ENCODE data around the gene KCTD21.

Gene KCTD21

DNA sequence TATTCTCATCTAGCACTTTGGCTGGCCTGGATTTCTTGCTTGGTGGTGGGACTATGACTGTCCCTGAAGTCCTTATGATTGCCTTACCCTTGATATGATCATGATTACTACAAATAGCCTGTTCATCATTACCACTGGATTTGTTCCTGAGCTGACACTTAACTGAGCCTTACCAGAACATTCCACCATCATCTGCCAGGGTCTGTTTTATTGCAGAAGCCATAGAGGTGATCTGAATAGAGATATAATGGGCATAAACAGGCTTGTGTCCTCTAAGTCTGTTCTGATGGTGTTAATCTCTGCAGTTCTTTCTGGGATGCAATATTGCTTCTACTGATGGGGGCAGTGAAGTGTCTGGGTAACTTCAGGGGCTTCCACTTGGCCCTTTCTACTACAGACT lies 36.6 kb downstream of the KCTD21 start:
- H3K4me3 ChIP-seq (ENCODE audit: low read depth, low read length), result no peak overlapping the region
- no peak overlapping the region for H3K9ac ChIP-seq (ENCODE audit: low read depth, low read length)

DNA sequence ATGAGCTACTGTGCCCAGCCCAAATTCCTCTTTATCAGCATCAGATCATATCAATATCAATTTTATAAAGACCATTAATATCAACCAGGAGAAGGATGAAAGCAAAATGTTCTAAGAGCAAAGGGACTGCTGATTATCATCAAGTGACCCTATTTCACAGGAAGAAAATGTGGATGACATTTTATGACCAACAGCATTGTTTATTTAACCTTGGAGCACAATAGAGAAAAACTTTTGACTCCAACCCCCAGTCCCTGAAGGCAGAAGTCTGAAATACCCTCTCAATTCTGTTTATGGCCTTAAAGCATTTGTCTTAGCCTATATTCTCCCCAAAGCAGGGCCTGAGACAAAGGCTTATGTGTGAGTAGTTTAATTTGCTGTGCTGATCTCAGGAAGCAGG lies 37.7 kb downstream of the KCTD21 start:
- Histone ChIP-seq H3K4me3 (ENCODE audit: low read depth, low read length) (no peak overlapping the region), H3K36me3 (ENCODE audit: control insufficient read depth, insufficient read depth, low read length) (no peaks in the 10 kb centered on the region), H3K4me1 (ENCODE audit: control insufficient read depth, insufficient read depth, low read length) (no peaks in the 10 kb centered on the region), H3K9ac (ENCODE audit: low read depth, low read length) (no peak overlapping the region), H3K27me3 (ENCODE audit: control insufficient read depth, insufficient read depth, low read length) (no peaks in the 10 kb centered on the region), H3K27ac (ENCODE audit: low read depth, low read length) (no peak overlapping the region), H3K9me3 (ENCODE audit: control insufficient read depth, insufficient read depth, low read length) (no peaks in the 10 kb centered on the region)

More for the DNA sequence above, 36.6 kb downstream of the KCTD21 start:
- H3K9me3 ChIP-seq (ENCODE audit: control insufficient read depth, insufficient read depth, low read length), result no peaks in the 10 kb centered on the region
- H3K27ac ChIP-seq (ENCODE audit: low read depth, low read length), result no peak overlapping the region
- no peaks in the 10 kb centered on the region for H3K4me1 ChIP-seq (ENCODE audit: control insufficient read depth, insufficient read depth, low read length)
- H3K27me3 ChIP-seq (ENCODE audit: control insufficient read depth, insufficient read depth, low read length), result no peaks in the 10 kb centered on the region
- no peaks in the 10 kb centered on the region for H3K36me3 ChIP-seq (ENCODE audit: control insufficient read depth, insufficient read depth, low read length)

DNA sequence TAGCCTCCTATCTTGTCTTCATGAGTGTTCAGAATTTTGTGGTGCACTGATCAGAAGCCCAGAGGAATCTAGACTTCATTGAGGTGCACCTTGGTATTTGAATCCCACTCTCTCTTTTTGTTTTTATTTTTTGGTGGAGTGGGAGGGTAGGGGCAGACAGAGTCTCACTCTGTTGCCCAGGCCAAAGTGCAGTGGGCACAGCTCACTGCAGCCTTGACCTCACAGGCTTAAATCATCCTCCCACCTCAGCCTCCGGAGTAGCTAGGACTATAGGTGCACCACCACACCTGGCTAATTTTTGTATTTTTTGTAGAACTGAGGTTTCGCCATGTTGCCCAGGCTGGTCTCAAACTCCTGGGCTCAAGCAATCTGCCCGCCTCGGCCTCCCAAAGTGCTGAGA lies 38.1 kb downstream of the KCTD21 start:
- Histone ChIP-seq H3K27me3 (ENCODE audit: control insufficient read depth, insufficient read depth, low read length) (no peaks in the 10 kb centered on the region), H3K9ac (ENCODE audit: low read depth, low read length) (no peak overlapping the region), H3K4me1 (ENCODE audit: control insufficient read depth, insufficient read depth, low read length) (no peaks in the 10 kb centered on the region), H3K4me3 (ENCODE audit: low read depth, low read length) (no peak overlapping the region), H3K36me3 (ENCODE audit: control insufficient read depth, insufficient read depth, low read length) (no peaks in the 10 kb centered on the region), H3K27ac (ENCODE audit: low read depth, low read length) (no peak overlapping the region), H3K9me3 (ENCODE audit: control insufficient read depth, insufficient read depth, low read length) (no peaks in the 10 kb centered on the region)

DNA sequence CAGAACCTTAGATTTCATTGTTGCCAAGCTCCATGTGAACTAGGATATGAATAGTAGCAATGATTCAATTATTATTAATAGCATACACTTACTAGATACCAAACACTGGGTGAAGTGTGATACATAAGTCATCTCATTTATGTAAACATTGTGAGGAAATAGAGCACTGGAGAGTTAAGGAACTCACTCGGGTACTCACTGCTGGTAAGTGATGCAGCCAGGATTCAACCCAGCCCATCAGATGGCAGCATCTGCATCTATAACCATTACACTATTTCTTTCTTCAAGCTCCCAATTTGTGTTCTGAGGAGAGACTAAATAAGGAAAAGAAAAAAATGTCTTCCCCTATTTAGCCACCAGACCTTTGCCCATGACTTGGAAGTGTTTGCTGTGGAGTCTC lies 38.8 kb downstream of the KCTD21 start:
- H3K4me3 ChIP-seq (ENCODE audit: low read depth, low read length), result no peak overlapping the region
- H3K4me1 ChIP-seq (ENCODE audit: control insufficient read depth, insufficient read depth, low read length), result no peaks in the 10 kb centered on the region
- no peak overlapping the region for H3K9ac ChIP-seq (ENCODE audit: low read depth, low read length)
- H3K36me3 ChIP-seq (ENCODE audit: control insufficient read depth, insufficient read depth, low read length), result no peaks in the 10 kb centered on the region
- H3K27ac ChIP-seq (ENCODE audit: low read depth, low read length), result no peak overlapping the region
- no peaks in the 10 kb centered on the region for H3K27me3 ChIP-seq (ENCODE audit: control insufficient read depth, insufficient read depth, low read length)
- H3K9me3 ChIP-seq (ENCODE audit: control insufficient read depth, insufficient read depth, low read length), result no peaks in the 10 kb centered on the region

DNA sequence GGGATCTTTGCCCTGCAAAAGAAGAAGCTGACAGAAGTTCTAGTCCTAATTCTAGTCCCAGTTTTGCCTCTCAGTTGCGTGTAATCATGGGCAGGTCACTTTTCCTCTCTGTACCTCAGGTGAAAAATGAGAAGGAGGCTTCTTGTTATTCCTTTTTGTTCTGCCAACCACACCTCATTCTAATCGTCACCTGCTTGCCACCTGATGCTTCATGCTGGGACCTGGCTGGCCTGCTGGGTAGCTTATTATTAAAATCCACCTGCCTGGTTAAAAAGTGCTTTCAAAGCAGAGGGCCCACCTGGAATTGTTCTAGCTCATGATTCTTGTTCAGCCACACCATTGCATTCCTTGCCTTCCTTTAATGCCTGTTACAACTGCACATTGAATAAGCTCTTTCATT lies 40.6 kb downstream of the KCTD21 start:
- H3K4me3 ChIP-seq (ENCODE audit: low read depth, low read length), result no peak overlapping the region
- H3K27me3 ChIP-seq (ENCODE audit: control insufficient read depth, insufficient read depth, low read length), result no peaks in the 10 kb centered on the region
- no peak overlapping the region for H3K27ac ChIP-seq (ENCODE audit: low read depth, low read length)
- H3K4me1 ChIP-seq (ENCODE audit: control insufficient read depth, insufficient read depth, low read length), result no peaks in the 10 kb centered on the region
- H3K36me3 ChIP-seq (ENCODE audit: control insufficient read depth, insufficient read depth, low read length), result no peaks in the 10 kb centered on the region
- no peak overlapping the region for H3K9ac ChIP-seq (ENCODE audit: low read depth, low read length)
- H3K9me3 ChIP-seq (ENCODE audit: control insufficient read depth, insufficient read depth, low read length), result no peaks in the 10 kb centered on the region

DNA sequence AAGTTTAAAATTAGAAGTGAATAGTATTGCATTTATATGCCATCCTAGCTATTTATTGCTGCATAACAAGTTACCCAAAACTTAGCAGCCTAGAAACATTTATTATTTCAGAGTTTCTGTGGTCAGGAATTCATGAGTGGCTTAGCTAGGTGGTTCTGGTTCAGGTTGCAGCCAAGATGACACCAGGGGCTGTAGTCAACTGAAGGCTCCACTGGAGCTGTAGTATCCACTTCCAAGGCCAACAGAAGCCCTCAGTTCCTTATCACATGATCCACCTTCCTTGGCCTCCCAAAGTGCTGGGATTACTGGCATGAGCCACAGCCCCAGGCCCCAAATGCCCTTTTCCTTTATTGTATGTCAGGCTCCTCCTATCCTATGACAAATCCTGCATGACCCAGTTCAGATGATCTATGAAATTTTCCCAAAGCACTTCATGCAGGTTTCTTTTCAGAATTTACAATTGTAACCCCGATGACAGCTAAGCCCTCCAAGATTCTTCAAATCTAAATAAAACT lies 42.9 kb downstream of the KCTD21 start:
- Histone ChIP-seq H3K27me3 (ENCODE audit: control insufficient read depth, insufficient read depth, low read length) (no peaks in the 10 kb centered on the region), H3K36me3 (ENCODE audit: control insufficient read depth, insufficient read depth, low read length) (peaks cover 8% of the 10 kb centered on the region), H3K4me1 (ENCODE audit: control insufficient read depth, insufficient read depth, low read length) (no peaks in the 10 kb centered on the region), H3K4me3 (ENCODE audit: low read depth, low read length) (no peak overlapping the region), H3K27ac (ENCODE audit: low read depth, low read length) (no peak overlapping the region), H3K9ac (ENCODE audit: low read depth, low read length) (no peak overlapping the region), H3K9me3 (ENCODE audit: control insufficient read depth, insufficient read depth, low read length) (no peaks in the 10 kb centered on the region)

DNA sequence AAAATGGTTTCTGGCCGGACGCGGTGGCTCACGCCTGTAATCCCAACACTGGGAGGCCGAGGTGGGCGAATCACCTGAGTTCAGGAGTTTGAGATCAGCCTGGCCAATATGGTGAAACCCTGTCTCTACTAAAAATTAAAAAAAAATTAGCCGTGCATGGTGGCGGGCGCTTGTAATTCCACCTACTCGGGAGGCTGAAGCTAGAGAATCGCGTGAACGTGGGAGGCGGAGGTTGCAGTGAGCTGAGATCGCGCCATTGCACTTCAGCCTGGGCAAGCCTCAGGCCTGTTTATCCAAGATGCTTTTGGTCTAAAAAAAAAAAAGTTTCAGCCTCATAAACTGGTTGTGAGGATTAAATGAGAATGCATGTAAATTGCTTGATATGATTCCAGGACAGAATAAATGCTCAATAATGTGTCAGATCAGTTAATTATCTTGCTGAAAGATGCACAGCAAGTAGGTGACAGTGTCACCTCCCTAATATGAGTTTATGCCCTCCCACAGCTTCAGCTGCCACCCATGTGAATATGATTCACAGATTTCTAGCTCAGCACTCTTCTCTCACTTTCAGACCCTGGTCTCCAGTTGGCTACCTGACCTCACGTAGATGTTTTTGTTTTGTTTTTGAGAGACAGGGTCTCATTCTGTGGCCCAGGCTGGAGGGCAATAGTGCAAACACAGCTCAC lies 47.9 kb downstream of the KCTD21 start:
- Histone ChIP-seq H3K9me3 (ENCODE audit: control insufficient read depth, insufficient read depth, low read length) (no peaks in the 10 kb centered on the region), H3K9ac (ENCODE audit: low read depth, low read length) (peak overlapping the region; percentile 14; the same call in 1 of the 2 replicates), H3K27ac (ENCODE audit: low read depth, low read length) (no peak overlapping the region), H3K27me3 (ENCODE audit: control insufficient read depth, insufficient read depth, low read length) (no peaks in the 10 kb centered on the region), H3K4me1 (ENCODE audit: control insufficient read depth, insufficient read depth, low read length) (0 out of 2 replicates have a peak, but pooled peaks cover 4% of the 10 kb centered on the region), H3K4me3 (ENCODE audit: low read depth, low read length) (peak overlapping the region; percentile 84), H3K36me3 (ENCODE audit: control insufficient read depth, insufficient read depth, low read length) (peaks cover 30% of the 10 kb centered on the region)

DNA sequence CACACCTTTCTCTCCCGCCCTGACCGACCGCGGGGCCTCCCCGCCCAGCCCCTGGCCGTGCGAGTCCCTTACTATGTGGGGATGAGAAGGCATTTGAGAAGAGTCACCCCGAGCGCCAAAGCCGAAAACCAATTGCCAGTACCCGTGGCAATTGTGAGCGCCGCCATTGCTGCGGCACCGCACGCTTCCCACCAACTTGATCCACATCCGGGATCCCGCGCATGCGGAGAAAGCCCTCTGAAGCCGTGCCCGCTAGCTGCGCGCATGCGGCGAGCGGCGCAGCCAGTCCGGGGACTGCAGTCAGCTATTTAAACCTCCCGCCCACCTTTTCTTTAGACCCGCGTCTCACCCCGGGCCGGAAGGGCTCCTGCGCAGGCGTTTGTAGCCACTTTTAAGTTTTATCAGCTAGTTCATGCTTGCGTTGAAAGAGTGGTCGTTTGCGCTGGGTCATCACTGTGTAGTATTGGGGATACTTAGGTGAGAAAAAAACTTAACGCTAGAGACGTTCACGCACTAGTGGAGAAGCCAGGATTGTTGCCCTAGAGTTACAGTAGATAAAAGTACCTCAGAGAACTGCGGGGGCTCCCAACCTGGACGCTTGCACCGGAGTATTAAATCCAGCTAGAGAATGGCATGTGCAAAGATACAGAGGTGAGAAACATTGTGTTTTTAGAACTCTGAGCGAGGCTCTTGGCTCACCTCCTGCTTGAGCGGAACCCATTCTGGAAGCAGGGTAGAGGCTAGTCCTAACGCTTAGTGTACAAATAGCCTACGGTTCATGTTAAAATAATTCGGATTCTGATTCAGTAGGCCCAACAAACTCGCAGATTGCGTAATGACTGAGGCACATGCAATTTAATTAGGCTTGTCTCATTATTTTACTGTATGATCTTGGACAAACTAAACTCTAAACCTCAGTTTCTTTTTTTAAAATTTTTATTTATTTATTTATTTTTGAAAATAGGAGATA lies 48.7 kb downstream of the KCTD21 start, which contains the start of gene ALG8:
TSS of gene ALG8 (minus strand) at position 205 of the 970 bp plus-strand sequence. CDS start at position 167, 38 bp downstream.
- no peaks in the 10 kb centered on the region for H3K27me3 ChIP-seq (ENCODE audit: control insufficient read depth, insufficient read depth, low read length)
- peak within 1 kb of the TSS; percentile 94 for H3K9ac ChIP-seq (ENCODE audit: low read depth, low read length)
- no peaks in the 10 kb centered on the region for H3K9me3 ChIP-seq (ENCODE audit: control insufficient read depth, insufficient read depth, low read length)
- peak within 1 kb of the TSS; percentile 84 for H3K4me3 ChIP-seq (ENCODE audit: low read depth, low read length)
- H3K36me3 ChIP-seq (ENCODE audit: control insufficient read depth, insufficient read depth, low read length), result peaks cover 38% of the 10 kb centered on the region
- H3K27ac ChIP-seq (ENCODE audit: low read depth, low read length), result peak within 1 kb of the TSS; percentile 85
- H3K4me1 ChIP-seq (ENCODE audit: control insufficient read depth, insufficient read depth, low read length), result 0 out of 2 replicates have a peak, but pooled peaks cover 4% of the 10 kb centered on the region

DNA sequence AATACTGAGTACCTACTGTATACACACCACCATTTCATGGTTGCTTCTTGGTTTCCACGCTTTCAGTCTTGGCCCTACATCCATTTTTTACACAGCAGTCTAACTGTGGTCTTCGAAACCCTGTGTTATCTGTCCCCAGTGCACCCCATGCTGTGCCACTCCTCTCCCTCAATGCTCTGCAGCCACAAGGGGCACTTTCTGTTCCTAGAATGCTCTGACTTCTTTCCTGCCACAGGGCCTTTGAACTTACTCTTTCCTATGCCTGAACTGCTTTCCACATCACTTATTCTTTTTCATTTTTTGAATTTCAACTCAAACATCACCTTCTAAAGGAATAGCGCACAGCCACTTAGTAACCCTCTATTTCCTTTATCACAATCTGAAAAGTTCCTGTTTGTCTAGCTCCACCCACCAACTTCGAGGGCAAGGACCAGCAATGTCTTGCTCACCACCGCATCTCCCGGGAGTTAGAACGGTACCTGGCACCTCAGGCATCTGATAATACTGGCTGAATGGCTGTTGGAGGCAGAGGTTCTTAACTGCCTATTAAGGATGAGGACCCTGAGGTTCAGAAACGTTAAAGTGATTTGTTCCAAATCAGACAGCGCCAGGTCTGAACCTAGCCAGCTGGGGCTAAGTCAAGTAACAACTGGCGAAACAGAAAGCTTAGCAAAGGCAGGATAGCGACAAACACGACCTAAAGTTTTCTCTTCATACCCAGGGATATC lies 49.6 kb downstream of the KCTD21 start:
- H3K27me3 ChIP-seq (ENCODE audit: control insufficient read depth, insufficient read depth, low read length), result no peaks in the 10 kb centered on the region

DNA sequence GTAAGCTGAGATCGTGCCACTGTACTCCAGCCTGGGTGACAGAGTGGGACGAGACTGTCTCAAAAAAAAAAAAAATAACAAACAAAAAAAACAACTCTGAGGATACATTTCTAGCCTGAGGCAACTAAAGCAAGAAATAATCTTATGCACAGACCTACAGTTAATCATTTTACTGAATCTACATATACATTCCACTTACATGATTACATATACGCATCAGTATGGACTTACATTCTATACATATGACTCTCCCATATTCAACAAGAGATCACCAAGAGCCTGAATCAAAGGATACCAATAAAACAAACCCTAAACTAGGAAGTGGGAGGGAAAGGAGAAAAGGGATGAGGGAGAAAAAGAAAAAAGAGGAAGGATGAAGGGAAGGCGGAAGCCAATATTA lies 50.1 kb downstream of the KCTD21 start:
- no peaks in the 10 kb centered on the region for H3K27me3 ChIP-seq (ENCODE audit: control insufficient read depth, insufficient read depth, low read length)
- no peaks in the 10 kb centered on the region for H3K9me3 ChIP-seq (ENCODE audit: control insufficient read depth, insufficient read depth, low read length)
- H3K4me1 ChIP-seq (ENCODE audit: control insufficient read depth, insufficient read depth, low read length), result 0 out of 2 replicates have a peak, but pooled peaks cover 4% of the 10 kb centered on the region
- H3K9ac ChIP-seq (ENCODE audit: low read depth, low read length), result no peak overlapping the region
- H3K4me3 ChIP-seq (ENCODE audit: low read depth, low read length), result peak overlapping the region; percentile 84
- no peak overlapping the region for H3K27ac ChIP-seq (ENCODE audit: low read depth, low read length)
- peaks cover 44% of the 10 kb centered on the region for H3K36me3 ChIP-seq (ENCODE audit: control insufficient read depth, insufficient read depth, low read length)

More for the DNA sequence above, 49.6 kb downstream of the KCTD21 start:
- Histone ChIP-seq H3K9me3 (ENCODE audit: control insufficient read depth, insufficient read depth, low read length) (no peaks in the 10 kb centered on the region), H3K4me1 (ENCODE audit: control insufficient read depth, insufficient read depth, low read length) (0 out of 2 replicates have a peak, but pooled peaks cover 4% of the 10 kb centered on the region), H3K27ac (ENCODE audit: low read depth, low read length) (peak overlapping the region; percentile 85), H3K9ac (ENCODE audit: low read depth, low read length) (peak overlapping the region; percentile 94), H3K4me3 (ENCODE audit: low read depth, low read length) (peak overlapping the region; percentile 84), H3K36me3 (ENCODE audit: control insufficient read depth, insufficient read depth, low read length) (peaks cover 43% of the 10 kb centered on the region)
